GM19467 (cell line): ENCODE data around the gene CARD14.
"Not testable (repeated sequence)": the region's sequence is repeated elsewhere in the genome, so short reads cannot be mapped to it uniquely, and the experiment has no call there.

Experiments used
- ATAC-seq: cut with Tn5 transposase; IDR thresholded peaks from one replicate; pipeline ENCODE4 v1.9.1; 2021; ENCODE audit warnings: mild to moderate bottlenecking, moderate library complexity; ENCODE audit not compliant: unreplicated experiment

Gene CARD14

DNA sequence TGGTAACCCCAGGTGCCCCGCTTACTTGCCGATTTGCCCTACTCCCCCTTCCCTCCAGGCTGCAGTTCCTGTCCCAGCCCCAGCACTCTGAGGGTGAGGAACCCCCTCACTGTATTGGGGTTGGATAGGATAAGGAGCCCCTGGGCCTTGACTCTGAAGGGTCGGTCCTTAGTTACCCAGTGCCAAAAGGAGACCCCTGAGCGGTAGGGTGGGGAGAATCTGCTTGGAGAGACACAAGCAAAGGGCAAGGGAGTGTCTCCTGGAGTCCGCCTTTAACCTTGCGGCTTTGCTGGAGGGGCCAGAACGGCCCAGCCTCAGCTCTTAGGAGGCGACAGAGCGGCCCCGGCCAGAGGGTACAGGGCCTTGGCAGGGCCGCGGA lies 13.0 kb downstream of the CARD14 start:
- ATAC-seq: no peak

DNA sequence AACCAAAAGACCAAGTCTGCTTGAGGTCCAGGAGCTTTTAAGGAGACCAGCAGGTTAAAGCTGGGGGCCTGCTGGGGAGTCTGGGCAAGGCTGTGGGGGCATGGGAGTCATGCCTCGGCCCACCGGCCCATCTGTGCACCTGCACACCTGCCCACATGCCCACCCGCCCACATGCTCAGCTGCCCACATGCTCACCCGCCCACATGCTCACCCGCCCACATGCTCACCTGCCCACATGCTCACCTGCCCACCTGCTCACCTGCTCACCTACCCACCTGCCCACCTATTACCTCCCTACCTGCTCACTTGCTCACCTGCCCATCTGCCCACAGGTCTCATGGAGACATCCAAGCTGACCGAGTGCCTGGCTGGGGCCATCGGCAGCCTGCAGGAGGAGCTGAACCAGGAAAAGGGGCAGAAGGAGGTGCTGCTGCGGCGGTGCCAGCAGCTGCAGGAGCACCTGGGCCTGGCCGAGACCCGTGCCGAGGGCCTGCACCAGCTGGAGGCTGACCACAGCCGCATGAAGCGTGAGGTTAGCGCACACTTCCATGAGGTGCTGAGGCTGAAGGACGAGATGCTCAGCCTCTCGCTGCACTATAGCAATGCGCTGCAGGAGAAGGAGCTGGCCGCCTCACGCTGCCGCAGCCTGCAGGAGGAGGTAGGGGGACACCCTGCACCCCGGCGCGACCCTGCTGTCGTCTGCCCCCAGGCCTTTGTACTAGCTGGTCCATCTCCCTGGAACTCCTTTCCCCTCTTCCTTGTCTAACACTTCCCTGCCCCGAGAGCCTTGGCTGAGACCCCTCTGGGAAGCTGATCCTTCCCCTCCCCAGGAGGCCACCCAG lies 14.0 kb downstream of the CARD14 start:
- no peak for ATAC-seq

- no peak for ATAC-seq
Measured at GRCh38 chr17:80184423-80184714, 14.5 kb downstream of the CARD14 start.

DNA sequence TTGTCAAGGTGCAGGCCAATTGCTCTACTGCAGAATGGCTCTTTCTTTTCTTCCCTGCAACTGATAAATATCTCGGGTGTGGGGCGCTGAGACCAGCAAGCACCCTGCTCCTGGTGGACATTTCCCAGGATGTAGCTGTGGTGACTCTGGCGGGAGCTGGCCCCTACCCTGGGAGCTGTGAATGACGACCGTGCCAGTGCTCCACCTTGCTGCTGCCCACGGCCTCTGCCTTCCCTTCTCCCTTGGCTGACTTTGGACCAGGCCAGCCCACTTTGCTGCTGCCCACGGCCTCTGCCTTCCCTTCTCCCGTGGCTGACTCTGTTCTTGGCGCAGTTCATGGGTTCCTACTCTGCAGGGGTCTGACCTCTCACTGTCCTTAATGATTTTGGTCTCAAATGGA lies 16.1 kb downstream of the CARD14 start:
- ATAC-seq: no peak

GRCh38 chr17:80187090-80187489 lies 17.3 kb downstream of the CARD14 start:
- no peak for ATAC-seq

DNA sequence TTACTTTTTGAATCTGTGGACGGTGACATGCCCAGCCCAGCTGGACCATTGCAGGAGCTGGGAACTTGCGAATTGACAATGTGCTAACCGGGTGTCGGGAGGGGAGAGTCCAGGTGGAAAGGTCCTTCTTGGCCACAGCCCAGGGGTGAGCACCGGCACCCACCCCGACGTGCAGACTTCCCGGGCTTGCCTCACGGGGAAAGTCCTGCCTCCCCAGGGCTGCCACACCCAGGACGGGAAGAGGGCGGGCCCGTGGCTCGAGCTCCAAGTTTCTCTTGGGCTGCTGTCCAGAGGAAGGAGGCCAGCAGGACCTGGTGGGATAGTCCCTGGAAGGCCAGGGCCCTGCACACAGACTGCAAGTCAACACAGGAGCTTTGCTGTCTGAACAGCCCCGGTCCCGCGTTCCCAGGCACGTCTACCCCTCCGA lies 17.7 kb downstream of the CARD14 start:
- no peak for ATAC-seq

- ATAC-seq: no peak
Measured at GRCh38 chr17:80189611-80190010, 19.8 kb downstream of the CARD14 start.

GRCh38 chr17:80190716-80191115 lies 20.9 kb downstream of the CARD14 start:
- no peak for ATAC-seq

GRCh38 chr17:80191192-80191591 lies 21.4 kb downstream of the CARD14 start:
- ATAC-seq: no peak

DNA sequence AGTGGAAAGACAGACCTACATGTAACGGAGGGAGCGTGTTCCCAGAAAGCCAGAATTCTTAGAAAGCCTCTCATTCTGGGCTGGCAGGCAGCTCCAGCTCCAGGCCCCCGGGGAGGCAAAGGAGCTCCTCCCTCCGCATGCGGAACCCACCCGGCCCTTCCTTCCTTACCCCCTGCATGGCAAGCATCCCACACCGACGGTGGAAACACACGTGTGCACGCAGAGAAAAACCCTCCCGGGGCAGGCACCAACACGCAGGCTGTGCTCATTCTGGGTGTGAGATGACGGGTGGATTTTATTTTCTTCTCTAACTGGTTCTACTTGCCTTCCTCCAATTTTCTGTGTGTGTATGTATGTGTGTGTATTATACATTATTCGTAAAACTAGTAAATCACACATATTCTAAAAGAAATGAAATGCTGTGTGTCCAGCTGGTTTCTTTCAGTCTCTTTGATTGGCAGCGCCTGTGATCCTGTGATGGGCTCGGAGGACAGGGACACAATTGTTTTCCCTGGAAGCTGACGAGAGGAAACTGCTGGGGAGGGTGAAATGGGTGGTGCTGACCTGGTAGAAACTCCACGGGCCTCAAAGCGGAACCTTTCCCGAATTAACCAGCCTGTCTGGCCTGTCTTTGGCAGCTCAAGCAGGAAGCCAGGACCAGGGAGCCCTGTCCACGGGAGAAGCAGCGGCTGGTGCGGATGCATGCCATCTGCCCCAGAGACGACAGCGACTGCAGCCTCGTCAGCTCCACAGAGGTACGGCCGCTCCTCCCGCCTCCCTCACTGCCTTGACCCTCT lies 22.2 kb downstream of the CARD14 start:
- ATAC-seq: no peak

- ATAC-seq: no peak
Measured at GRCh38 chr17:80195141-80195540, 25.3 kb downstream of the CARD14 start.

- ATAC-seq: no peak
Measured at GRCh38 chr17:80195671-80196529, 26.1 kb downstream of the CARD14 start.

DNA sequence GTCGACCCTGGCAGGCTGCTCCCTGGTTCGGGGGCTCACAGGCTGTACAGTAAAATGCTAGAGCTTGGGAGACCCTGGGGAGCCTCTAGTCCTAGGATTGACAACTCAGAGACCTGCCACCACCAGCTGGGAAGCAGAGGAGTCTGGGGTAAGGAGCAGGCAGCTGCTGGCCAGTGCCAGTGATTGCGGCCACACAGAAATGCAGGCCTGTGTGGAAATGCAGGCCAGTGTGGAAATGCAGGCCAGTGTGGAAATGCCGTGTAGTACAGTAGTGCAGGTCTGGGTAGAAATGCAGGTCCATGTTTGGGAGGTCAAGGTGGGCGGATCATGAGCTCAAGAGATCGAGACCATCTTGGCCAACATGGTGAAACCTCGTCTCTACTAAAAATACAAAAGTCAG lies 26.8 kb downstream of the CARD14 start:
- ATAC-seq: no peak

GRCh38 chr17:80198144-80198661 lies 28.4 kb downstream of the CARD14 start:
- ATAC-seq: no peak

GRCh38 chr17:80199295-80199694 lies 29.5 kb downstream of the CARD14 start:
- not testable (repeated sequence) for ATAC-seq

GRCh38 chr17:80201446-80201845 lies 31.6 kb downstream of the CARD14 start:
- no peak for ATAC-seq

DNA sequence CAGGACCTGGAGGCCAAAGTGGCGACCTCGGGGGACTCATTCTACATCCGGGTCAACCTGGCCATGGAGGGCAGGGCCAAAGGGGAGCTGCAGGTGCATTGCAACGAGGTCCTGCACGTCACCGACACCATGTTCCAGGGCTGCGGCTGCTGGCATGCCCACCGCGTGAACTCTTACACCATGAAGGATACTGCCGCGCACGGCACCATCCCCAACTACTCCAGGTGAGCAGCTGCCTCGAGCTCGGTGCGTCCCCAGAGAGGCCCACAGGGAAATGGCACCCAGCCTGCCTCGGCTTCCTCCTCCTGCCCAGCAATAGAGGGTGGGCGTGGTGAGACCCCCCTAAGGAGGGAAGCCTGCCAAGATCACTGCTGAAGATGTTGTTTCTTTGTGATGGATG lies 32.4 kb downstream of the CARD14 start:
- no peak for ATAC-seq

- ATAC-seq: no peak
Measured at GRCh38 chr17:80203471-80203963, 33.7 kb downstream of the CARD14 start.

DNA sequence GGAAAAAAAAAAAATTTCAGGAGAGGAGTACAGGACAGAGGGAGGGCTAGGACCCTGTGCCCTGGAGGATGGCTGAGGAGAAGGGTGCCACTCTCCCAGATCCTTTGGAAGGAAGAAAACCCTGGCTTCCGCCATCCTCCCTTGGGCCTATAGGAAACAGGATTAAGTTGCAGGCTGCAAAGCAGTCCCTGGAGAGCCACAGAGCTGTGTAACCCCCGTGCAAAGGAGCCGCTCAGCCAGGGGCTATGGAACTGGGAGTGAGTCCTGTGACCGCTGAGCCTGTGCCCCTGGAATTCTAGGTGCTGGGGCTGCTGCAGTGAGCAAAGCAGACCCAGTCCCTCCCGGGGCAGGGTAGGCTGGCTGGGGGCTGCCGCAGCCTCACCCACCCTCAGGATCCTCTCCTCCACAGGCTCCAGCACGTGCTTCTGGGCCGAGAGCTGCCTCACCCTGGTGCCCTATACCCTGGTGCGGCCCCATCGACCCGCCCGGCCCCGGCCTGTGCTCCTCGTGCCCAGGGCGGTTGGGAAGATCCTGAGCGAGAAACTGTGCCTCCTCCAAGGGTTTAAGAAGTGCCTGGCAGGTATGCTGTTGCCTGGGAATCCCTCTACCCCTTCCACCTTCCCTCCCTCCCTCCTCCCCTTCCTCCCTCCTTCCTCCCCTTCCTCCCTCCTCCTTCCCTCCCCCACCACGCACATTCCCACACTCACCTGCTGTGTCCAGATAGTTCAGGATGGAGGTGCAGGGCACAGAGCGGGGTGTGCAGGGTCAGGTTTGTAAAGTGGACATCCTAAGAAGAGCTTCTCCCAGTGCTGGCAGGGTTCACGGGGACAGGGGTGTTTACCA lies 35.0 kb downstream of the CARD14 start:
- no peak for ATAC-seq

DNA sequence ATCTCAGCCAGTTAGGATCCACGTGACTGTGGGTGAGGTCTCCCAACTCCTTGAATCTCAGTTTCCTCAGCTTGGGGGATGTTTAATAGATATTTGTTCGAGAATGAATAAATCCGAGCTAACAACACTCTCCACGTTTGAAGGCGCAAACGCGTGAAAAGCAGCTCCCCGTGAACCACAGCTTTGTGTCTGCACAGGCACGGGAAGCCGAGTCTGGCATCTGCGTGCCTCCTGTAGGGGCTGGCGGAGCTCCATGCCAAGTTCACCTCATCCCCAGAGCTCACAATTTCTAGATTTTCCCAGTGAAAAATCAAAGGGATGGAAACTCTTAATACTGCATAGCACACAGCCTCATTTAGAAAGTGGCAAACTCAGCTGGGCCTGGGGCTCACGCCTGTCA lies 36.0 kb downstream of the CARD14 start:
- ATAC-seq: no peak
